ENCODE measurements around the gene THBS2. TPM values are rescaled to one million over a fixed set of nuclear protein-coding genes. Genes with fewer than 3 reads are reported as not detected.

The THBS2 gene
- not detected for total RNA-seq
- total RNA-seq (2013), result 0.05 TPM

- no peak for ATAC-seq
- no peak for DNase-seq
- Histone ChIP-seq H3K9me3 (ENCODE audit: control insufficient read depth, insufficient read depth, low read length) (no peaks in the 10 kb centered on the region), H3K4me3 (ENCODE audit: low read length) (no peak within 1 kb of the TSS), H3K36me3 (ENCODE audit: control insufficient read depth, insufficient read depth, low read length) (no peaks in the 10 kb centered on the region), H3K27me3 (ENCODE audit: control insufficient read depth, insufficient read depth, low read length) (peaks cover 11% of the 10 kb centered on the region), H3K4me1 (ENCODE audit: control insufficient read depth, insufficient read depth, low read length) (peaks cover 5% of the 10 kb centered on the region), H3K27ac (ENCODE audit: low read length) (no peak within 1 kb of the TSS)
- intact Hi-C loops (cut with micrococcal nuclease), result no loop called here
- peaks cover 8% of the 10 kb centered on the region for H3K36me3 Mint-ChIP-seq
- peaks cover 51 to 73% of the 10 kb centered on the region in 2 donors for H3K27me3 Mint-ChIP-seq (ENCODE audit: low read depth in 2 of 2)
- TF ChIP-seq CTCF (IDR thresholded peaks at IDR 0.05), result no peak
- H3K9me3 Mint-ChIP-seq, result no peaks in the 10 kb centered on the region
- peak within 1 kb of the TSS; percentile 21 for H3K4me3 Mint-ChIP-seq
- H3K27ac Mint-ChIP-seq, result no peak within 1 kb of the TSS
- peaks cover 7 to 10% of the 10 kb centered on the region in 2 donors for H3K4me1 Mint-ChIP-seq
- WGBS (ENCODE audit: insufficient coverage), result 11% methylated on average over 31 of the region's 34 CpGs
Observed at GRCh38 chr6:169253337-169254238, at the start of gene THBS2. THBS2 (minus strand) TSS chr6:169253846; CDS start chr6:169250784, 3,062 bp downstream.

- Mint-ChIP-seq H3K4me1 (no peaks in the 10 kb centered on the region), H3K36me3 (no peaks in the 10 kb centered on the region), H3K27ac (no peak overlapping the region), H3K9me3 (no peaks in the 10 kb centered on the region), H3K27me3 (ENCODE audit: low read depth in 2 of 2) (peaks cover 31 to 58% of the 10 kb centered on the region in 2 donors), H3K4me3 (no peak overlapping the region)
- TF ChIP-seq CTCF (IDR thresholded peaks at IDR 0.05), result no peak
- DNase-seq, result no peak
- Histone ChIP-seq H3K36me3 (ENCODE audit: control insufficient read depth, insufficient read depth, low read length) (no peaks in the 10 kb centered on the region), H3K27me3 (ENCODE audit: control insufficient read depth, insufficient read depth, low read length) (no peaks in the 10 kb centered on the region), H3K4me3 (ENCODE audit: low read length) (no peak overlapping the region), H3K9me3 (ENCODE audit: control insufficient read depth, insufficient read depth, low read length) (no peaks in the 10 kb centered on the region), H3K4me1 (ENCODE audit: control insufficient read depth, insufficient read depth, low read length) (no peaks in the 10 kb centered on the region), H3K27ac (ENCODE audit: low read length) (no peak overlapping the region)
- no peak for ATAC-seq
- intact Hi-C loops (cut with micrococcal nuclease), result no loop called here
- WGBS (ENCODE audit: insufficient coverage), result 56% methylated on average over 3 of the region's 3 CpGs
Observed at GRCh38 chr6:169302716-169303115, 49.1 kb upstream of the THBS2 start.

GRCh38 chr6:169302255-169302654 lies 48.6 kb upstream of the THBS2 start:
- Mint-ChIP-seq H3K4me3 (no peak overlapping the region), H3K27ac (no peak overlapping the region), H3K36me3 (no peaks in the 10 kb centered on the region), H3K9me3 (no peaks in the 10 kb centered on the region), H3K27me3 (ENCODE audit: low read depth in 2 of 2) (peaks cover 28 to 54% of the 10 kb centered on the region in 2 donors), H3K4me1 (no peaks in the 10 kb centered on the region)
- no peak overlapping the region for H3K4me3 ChIP-seq (ENCODE audit: low read length)
- ATAC-seq (no peak), DNase-seq (no peak)
- no peak overlapping the region for H3K27ac ChIP-seq (ENCODE audit: low read length)
- TF ChIP-seq CTCF (IDR thresholded peaks at IDR 0.05), result no peak
- intact Hi-C loops (cut with micrococcal nuclease), result no loop called here
- no peaks in the 10 kb centered on the region for H3K36me3 ChIP-seq (ENCODE audit: control insufficient read depth, insufficient read depth, low read length)
- no peaks in the 10 kb centered on the region for H3K9me3 ChIP-seq (ENCODE audit: control insufficient read depth, insufficient read depth, low read length)
- H3K27me3 ChIP-seq (ENCODE audit: control insufficient read depth, insufficient read depth, low read length), result no peaks in the 10 kb centered on the region
- no peaks in the 10 kb centered on the region for H3K4me1 ChIP-seq (ENCODE audit: control insufficient read depth, insufficient read depth, low read length)

Measured in natural killer cell (primary cell).